Measurements from ENCODE around the gene ACSL3.

Gene ACSL3

DNA sequence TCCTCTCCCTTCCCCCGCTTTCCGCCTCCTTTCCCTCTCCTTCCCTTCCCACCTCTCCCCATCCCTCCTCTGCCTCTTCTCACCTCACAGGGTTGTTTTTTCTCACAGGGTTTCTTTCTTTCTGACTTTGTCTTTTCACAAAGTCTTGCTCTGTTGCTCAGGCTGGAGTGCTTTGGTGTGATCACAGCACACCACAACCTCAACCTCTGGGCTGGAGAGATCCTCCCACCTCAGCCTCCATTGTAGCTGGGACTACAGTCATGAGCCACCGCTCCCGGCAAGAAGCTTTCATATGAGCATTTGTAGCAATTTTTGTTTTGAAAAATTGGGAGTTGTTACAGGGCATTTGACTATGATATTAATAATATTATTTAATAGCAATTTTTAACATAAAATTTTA, 32.9 kb downstream of the ACSL3 start:
- H3K27ac ChIP-seq = no peak overlapping the region
- POLR2A ChIA-PET (ENCODE audit: low non-redundant PET) = no interaction called here
- CTCF ChIA-PET = interaction anchor here (0.6 to 0.7 kb wide), 2 partner anchors 10 to 214 kb away, joined by 3 to 4 read pairs; no protein-coding TSS in a partner anchor
- TF ChIP-seq, protein P1, sequence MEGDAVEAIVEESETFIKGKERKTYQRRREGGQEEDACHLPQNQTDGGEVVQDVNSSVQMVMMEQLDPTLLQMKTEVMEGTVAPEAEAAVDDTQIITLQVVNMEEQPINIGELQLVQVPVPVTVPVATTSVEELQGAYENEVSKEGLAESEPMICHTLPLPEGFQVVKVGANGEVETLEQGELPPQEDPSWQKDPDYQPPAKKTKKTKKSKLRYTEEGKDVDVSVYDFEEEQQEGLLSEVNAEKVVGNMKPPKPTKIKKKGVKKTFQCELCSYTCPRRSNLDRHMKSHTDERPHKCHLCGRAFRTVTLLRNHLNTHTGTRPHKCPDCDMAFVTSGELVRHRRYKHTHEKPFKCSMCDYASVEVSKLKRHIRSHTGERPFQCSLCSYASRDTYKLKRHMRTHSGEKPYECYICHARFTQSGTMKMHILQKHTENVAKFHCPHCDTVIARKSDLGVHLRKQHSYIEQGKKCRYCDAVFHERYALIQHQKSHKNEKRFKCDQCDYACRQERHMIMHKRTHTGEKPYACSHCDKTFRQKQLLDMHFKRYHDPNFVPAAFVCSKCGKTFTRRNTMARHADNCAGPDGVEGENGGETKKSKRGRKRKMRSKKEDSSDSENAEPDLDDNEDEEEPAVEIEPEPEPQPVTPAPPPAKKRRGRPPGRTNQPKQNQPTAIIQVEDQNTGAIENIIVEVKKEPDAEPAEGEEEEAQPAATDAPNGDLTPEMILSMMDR (conservative IDR thresholded peaks at IDR 0.05; ENCODE audit: low read depth) = no peak
- no peak for DNase-seq (ENCODE audit: low spot score)

DNA sequence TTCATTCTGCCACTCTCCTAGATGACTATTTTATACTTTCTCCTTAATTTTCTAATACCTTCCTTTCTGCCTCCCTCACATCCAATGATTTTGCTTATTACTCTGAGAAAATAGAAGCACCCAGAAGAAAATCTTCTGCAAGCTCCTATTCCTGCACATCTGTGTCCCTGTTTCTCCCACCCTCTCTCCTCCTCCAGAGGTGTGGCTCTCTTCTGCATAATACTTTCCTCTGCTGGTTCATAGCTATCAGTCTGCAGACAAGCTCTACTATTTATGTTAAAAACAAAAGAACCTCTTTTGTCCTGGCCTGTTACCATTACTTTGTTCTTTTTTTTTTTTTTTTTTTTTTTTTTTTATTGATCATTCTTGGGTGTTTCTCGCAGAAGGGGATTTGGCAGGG, 34.3 kb downstream of the ACSL3 start:
- TF ChIP-seq, protein P1 (conservative IDR thresholded peaks at IDR 0.05; ENCODE audit: low read depth) = no peak
- ChIA-PET CTCF (no interaction called here), POLR2A (ENCODE audit: low non-redundant PET) (no interaction called here)
- no peak overlapping the region for H3K27ac ChIP-seq
- no peak for DNase-seq (ENCODE audit: low spot score)

DNA sequence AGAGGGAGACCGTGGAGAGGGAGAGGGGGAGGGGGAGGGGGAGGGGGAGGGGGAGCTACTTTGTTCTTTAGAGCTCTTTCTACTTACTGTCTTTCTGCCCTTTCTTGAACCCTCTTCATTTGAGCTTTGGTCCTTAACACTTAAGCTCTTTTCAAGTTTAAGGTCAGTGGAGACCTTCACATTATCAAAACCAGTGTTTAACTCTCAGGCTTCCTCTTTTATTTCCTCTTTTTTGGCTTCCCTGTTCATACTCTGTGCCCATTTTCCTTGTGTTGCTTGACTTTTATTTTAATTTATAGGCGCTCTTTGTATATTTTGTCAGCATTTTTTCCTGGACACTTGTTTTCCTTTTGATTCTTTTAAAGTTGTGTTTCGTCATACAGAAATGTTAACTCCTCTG, 37.1 kb downstream of the ACSL3 start:
- ChIA-PET CTCF (no interaction called here), POLR2A (ENCODE audit: low non-redundant PET) (no interaction called here)
- TF ChIP-seq, protein P1 (conservative IDR thresholded peaks at IDR 0.05; ENCODE audit: low read depth) = no peak
- H3K27ac ChIP-seq = no peak overlapping the region
- DNase-seq (ENCODE audit: low spot score) = no peak

DNA sequence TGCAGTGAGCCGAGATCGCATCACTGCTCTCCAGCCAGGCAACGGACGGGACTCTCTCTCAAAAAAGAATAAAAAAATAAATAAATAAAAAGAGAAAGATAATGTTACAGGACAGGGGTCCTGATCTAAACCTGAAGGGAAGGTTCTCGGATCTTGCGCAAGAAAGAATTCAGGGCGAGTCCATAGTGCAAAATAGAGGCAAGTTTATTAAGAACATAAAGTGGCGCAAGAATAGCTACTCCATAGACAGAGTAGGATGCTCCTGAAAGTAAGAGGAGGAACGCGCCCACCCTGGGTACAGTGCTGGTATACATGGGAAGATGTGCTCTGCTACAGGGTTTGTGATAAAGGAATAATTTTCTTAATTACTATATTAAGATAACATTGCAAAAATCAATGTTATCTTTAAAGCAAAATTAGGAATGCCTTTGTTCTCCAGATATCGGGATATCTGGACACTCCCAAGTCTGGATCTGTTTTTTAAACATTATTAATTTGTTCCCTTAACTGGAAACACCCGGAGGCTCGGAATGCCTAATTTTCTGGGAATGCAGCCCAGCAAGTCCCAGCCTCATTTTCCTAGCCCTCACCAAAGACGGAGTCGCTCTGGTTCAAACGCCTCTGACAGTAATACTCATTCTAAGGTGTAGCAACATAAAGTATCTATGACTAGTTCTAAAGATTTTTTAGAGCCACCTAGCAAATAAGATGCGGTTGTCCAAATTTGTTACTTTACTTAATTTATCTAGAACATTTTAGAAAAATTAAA, 38.8 kb downstream of the ACSL3 start:
- CTCF ChIA-PET = interaction anchor here (0.7 to 1.1 kb wide), 2 partner anchors 101 to 200 kb away, joined by 3 to 4 read pairs; no protein-coding TSS in a partner anchor
- POLR2A ChIA-PET (ENCODE audit: low non-redundant PET) = no interaction called here
- DNase-seq (ENCODE audit: low spot score) = peak; percentile 20
- no peak overlapping the region for H3K27ac ChIP-seq
- TF ChIP-seq, protein P1 (conservative IDR thresholded peaks at IDR 0.05; ENCODE audit: low read depth) = no peak

DNA sequence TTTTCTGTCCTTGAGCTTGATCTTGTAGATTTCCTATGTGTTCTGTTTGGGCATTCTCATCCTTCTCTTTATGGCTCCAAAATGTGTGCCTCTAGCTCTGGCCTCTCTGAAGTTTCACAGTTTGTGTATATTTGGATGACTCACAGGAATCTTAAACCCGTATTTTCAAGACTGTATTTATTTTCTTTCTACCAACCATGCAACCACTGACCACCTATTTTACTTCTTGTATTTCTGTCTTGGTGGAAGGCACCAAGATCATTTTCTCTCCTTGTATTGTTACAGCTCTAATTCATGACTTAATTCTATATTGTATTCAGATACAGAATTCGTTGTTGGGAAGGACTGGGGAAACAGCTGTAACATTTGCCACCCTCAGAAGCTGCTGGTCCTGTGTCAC, 39.5 kb downstream of the ACSL3 start:
- TF ChIP-seq, protein P1 (conservative IDR thresholded peaks at IDR 0.05; ENCODE audit: low read depth) = no peak
- no peak for DNase-seq (ENCODE audit: low spot score)
- no peak overlapping the region for H3K27ac ChIP-seq
- POLR2A ChIA-PET (ENCODE audit: low non-redundant PET) = no interaction called here
- CTCF ChIA-PET = no interaction called here

DNA sequence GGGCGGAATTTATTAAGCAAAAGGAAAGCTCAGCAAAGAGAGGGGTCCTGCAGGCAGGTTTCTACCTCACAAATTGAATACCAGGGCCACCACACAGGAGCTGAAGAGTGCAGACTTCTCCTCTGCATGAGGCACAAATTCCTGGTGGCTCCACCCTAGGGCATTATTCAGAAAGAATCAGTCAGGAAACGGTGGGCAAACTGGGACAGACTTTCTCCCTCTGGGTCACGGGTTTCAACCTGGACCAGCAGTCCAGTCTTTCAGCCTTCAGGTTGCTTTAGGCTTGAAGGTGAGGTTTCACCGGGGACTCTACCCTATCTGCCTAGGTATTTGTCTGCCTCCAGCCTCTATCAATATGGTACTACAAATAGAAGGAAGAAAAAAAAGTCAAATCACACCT, 41.8 kb downstream of the ACSL3 start:
- TF ChIP-seq, protein P1 (conservative IDR thresholded peaks at IDR 0.05; ENCODE audit: low read depth) = no peak
- peak overlapping the region; percentile 65 for H3K27ac ChIP-seq
- POLR2A ChIA-PET (ENCODE audit: low non-redundant PET) = no interaction called here
- DNase-seq (ENCODE audit: low spot score) = no peak
- CTCF ChIA-PET = interaction anchor here (0.9 to 1.2 kb wide), 3 partner anchors 20 to 38 kb away, joined by 3 to 7 read pairs (median 3); no protein-coding TSS in a partner anchor

Data from RWPE1 (cell line).